Fibroblast of skin of right biceps (primary cell): ENCODE measurements around the gene SIAE.
A peak's percentile ranks its signal among the peaks of the same experiment; 100 is the strongest.

Experiments used
- DNase-seq: peaks from one replicate; pipeline ENCODE4 v3.0.0-alpha.2; 2013

The SIAE gene

DNA sequence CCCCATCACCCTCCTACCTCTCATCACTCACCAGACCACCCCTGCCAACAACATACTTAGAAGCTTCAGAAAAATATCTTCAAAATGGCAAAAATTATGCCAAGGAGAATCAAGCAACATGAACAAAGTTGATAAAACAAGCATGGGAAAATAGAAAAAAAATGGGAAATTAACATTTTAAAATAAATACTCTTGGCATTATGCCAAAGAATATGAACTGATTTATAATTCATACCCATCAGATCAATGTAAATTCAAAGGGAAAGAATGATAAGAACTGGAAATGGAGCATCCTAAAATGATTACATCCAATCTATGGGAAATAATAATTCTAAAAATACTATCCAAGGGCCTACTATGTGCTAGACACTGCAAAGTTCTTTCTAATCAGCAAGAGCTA is 12.0 kb downstream of the SIAE start:
- DNase-seq = no peak

DNA sequence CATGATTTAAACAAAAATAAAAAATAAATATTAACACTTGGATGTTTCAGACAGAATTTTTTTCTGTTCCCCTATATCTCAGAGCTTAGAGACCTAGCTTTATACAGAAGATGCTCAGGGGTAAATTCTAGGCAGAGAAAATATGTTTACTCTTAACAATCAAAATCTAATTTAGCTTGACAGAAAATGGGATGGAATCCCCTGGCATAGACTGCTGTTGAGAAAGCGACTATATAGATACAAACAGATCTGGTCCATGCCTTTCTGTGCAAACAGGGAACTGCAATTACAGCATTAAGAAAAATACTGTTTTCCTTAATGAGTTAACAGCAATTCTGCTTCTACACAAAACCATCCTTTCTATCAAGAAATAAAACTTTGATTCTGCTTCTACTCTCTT is 14.6 kb downstream of the SIAE start:
- DNase-seq = no peak

DNA sequence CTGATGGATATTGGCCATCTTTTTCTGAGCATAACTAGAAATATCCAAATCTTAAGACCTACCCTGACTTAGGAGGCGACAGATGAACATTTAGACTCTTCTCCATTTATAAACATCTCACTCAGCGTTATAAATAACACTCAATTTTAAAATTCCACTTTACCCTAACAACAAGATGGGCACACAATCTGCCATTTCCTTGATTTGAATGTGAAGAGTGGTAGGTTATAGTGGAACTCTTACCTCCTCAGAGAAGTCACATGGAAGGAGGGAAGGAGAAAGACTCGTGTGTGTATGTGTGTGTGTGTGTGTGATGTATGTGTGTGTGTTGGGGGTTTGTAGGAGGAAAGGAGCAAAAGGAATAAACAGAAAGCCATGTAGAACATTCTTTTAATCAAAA is 15.0 kb downstream of the SIAE start:
- DNase-seq = no peak

DNA sequence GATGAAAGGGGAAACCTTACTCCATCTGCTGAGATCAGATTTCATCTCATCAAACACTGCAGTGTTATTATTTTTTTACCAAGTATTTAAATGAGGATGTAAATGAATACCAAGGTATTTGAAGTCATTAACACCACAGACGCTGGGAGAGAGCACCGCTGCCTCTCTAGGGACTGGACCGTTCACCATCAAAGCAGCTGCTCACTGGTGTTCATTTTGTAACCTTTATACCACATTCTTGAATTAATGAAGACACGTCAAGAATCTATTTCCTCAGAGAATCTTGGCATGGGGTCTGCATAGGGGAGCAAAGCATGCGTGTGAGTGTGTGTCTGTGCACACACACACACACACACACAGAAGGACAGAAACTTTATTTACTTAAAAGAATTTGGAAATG is 15.6 kb downstream of the SIAE start:
- DNase-seq = peak; percentile 48

DNA sequence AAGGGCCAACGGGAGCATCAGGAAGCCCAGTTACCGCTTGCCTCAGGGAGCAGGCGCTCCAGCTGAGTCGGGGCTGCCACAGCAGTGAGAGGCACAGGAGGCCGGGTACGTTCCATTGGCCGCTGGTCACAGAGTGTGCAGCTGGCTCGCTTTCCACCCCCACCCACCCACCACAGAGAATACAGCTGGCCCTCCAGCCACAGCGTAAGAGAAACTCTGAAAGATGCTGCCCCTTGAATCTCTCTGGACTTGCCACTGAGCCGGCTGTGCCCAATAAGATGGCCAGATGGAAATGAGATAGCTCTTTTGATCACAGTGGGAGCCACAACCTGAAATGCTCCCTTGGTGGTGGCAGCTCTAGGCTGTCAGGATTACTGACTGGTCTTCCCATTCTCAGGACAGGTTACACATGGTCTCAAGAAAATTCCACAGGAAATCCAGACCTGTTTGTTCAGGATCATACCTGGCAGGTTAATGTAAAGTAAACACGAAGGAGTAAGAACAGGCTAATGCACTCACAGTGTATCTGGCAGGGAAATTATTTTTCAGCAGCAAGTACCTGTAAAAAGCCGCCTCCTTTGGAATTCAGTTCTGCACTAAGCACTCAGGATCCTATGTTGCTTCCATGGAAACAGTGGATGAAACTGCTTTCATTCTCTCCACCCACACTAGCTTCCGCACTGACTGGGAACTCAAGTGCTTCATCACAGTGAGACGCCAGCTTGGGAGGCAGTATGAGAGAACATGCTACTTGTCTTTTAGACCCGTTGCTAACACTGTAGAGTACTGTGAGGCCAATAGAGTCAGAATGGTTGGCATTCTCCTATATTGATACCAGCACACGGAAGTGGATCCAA is 16.5 kb downstream of the SIAE start:
- peak; percentile 30 for DNase-seq

DNA sequence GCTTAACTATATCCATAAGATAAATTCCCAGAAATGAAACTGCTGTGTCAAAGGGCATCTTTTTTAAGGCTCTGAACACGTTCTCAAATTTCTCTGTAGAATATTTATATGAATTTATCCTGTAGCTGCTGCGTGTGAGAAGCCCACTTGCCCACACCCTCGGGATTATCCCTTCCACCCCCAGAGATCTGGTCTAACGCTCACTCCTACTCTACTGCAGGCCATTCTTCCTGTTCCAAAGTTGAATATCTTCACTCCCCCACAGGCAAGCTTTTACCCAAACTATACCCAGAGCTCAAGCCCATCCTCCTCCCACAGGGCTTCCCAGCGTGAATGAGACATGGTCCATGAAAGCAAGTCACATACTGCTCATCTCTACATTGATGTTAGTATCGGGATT is 24.9 kb downstream of the SIAE start:
- DNase-seq = no peak

DNA sequence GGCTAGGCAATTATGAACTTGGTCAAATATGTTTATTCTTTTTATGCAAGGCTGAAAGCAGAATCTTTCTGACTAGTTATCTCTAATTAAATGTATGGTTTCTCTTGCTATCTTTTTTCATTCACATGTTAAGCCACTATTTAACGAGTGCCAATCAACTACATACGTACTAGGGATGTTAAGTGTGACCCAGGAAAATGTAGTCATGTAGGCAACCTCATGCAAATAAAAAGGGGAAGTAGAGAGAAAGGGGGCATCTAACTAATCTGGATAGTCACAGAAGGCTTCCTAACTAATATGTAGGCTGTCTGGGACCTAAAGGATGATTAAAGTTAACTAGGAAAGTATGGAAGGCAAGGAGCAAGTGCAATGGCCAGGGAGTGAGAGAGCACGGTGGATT is 27.4 kb downstream of the SIAE start:
- no peak for DNase-seq

DNA sequence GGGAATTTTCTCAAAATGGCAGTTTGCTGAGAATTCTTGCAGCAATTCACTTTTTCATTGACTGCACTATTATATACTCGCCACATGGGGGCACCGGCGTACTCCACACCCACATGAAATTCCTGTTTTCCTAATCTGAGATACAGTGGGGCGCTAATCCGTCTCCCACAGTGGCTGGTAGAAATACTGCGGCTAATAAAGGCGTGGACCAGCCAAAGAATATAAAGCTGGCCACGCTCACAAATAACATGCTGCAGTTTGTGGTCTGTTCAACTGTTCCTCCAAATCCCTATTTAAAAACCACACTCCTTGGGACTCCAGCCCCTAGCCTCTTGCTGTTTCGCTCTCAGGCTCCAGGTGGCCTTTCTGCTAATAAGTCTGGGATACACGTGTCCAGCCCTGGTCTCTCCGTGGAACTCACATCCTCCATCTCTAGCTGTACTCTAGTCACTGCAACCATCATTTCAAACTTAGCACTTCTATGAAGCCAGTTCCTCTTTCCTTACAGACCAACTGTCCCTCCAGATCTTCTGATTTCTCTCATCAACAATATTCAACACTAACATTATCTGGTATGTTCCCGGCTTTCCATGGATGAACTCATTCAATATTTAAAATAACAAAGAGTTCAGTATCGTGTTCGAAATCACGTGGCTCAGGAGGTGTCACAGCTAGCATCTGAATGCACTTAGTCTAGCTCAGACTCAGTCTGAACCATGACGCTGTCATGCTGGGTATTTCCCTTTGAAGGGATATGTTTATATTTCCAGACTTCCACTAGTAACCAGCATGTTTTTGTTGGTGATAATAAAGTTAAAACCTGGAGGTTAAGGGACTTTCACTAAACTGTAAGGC is 28.9 kb downstream of the SIAE start:
- DNase-seq = peak; percentile 75

DNA sequence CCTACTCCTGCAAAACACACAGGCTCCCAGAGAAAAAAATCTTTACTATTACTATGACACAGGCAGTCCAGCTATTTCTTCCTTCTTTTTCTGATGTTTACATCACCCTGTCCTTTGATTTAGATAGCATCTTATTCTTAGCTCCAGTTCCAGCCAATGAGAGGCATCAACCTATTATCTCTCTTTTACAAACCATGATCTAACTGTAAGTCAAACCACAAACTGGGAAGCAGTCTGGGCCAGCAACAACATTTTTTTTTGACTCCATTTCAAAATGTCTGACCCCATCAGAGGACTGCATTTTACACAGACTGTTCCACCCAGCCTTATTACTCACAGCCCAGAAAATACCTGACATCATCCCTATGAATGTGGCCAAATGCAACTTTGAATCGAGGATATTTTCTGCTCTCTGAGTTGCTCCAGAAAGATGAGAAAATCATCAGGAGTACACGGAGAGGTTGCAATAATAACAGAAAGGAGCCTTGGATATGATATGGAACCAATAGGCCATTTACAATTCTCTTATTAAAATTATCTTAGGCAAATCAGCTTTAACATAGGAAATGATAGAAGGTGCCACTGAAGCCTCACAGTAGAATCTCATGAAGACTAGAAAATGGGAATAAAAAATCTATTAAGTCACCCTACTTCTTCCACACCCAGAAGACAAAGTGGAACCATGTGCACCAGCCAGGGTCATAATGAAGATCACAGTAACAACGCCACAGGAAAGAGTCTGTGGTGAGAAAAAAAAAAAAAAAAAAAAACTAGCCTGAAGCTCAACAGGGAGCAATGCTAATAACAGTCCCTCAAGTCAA is 29.7 kb downstream of the SIAE start:
- peak; percentile 90 for DNase-seq

DNA sequence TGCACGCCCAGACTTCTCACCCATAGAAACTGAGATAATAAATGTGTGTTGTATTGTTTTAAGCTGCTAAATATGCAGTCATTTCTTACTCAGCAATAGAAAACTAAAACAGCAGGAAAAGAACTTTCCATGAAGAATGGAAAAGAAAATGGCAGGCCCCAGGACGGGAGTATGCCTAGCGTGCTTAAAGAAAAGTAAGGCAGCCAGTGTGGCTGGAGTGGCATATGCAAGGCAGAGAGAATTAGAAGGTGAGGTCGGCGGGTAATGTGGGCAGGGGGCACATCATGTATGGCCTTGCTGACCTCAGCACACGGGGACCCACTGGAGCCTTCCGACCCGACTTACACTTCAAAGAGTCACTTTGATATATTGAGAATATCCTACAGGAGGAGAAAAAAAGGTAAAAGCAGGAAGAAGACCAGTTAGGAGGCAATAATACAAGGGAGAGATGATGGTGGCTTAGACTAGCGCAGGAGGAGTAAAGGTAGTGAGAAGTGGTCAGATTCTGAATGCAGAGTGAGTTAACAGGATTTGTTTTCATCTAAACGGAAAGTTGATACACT is 30.4 kb downstream of the SIAE start:
- DNase-seq = no peak

DNA sequence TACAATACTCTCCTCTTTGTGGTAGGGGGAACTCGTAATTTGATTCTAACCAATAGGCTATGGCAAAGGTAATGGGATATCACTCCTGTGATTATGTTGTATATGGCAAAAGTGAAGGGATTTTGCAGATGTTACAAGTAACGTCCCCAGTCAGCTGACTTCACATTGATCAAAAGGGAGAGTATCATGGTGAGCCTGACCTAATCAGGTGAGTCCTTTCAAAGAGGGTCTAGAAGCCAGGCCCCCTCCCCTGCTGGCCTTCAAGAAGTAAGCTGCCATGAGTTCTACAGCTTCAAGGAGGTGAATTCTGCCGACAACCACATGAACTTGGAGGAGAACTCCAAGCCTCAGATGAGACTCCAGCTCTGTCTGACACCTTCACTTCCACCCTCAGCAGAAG is 30.9 kb downstream of the SIAE start:
- no peak for DNase-seq

DNA sequence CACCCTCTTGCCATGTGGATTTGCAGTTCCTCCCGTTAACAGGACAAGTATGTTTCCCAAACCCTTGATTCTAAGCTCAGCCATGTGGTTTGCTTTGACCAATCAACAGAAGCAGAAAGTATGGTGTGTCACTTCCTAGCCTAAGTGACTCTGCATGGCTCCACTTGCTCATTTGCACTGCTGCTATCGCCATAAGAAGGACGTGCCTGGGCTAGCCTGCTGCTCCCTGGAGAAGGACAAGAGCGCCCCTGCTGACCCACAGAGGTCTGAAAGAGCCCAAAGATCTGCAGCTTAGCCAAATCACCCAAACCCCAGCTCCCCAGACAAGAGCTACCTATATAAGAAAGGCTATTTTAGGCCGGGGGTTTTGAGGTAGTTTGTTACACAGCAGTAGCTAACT is 32.9 kb downstream of the SIAE start:
- no peak for DNase-seq

DNA sequence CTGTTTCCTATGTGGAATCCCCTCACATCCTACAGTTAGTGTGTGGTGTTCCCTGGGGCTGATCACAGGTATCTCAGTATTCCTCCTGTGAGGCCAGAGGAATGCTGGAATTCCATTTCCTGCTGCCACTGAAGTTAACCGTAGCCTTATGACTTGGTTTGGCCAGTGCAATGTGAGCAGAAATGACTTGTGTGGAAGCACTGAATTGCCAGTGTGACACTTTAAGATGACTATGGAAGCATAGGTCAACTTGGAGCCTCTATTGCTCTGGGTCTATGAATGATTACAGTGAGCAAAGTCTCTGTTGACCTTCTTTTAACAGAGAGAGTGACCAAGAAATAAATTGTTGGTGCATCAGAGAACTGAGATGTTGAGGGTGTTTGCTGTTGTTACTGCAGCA is 34.4 kb downstream of the SIAE start:
- DNase-seq = no peak

DNA sequence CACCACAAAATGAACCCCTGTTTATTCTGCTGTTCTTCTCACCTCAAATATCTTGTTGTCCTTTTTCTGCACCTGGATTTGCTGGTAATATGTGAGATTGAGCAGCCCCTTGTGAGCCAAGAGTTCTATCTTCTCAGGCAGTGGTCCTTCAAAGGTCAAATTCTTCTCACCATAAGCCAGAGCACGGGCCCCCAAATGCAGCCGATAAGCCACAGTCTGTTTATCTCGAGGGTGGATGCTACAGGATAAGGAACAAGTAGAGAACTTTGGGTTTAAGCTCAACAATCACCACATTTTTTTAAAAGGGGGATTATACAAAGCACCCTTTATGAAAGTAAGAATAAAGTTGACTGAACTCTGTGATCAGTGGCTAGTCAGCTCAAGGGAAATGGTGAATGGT is 35.0 kb downstream of the SIAE start:
- DNase-seq = no peak

DNA sequence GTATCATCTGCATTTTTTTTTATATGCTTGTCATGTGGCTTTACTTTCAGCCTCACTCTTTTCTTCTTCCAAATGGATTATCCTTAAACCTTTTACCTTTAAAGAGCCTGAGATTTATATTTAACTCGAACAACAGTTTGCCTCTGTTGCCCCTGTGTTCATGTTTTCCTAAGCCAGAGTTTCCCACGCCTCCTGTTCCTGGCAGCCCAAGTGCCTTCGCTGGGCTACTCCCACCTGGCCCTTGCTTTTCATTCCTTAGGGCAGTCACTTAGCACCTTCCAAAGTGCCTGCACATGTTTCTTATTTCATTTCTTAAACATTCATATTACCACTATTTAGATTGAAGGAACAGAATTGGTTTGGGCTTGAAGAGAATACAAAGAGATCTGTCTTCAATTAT is 37.6 kb downstream of the SIAE start:
- no peak for DNase-seq

DNA sequence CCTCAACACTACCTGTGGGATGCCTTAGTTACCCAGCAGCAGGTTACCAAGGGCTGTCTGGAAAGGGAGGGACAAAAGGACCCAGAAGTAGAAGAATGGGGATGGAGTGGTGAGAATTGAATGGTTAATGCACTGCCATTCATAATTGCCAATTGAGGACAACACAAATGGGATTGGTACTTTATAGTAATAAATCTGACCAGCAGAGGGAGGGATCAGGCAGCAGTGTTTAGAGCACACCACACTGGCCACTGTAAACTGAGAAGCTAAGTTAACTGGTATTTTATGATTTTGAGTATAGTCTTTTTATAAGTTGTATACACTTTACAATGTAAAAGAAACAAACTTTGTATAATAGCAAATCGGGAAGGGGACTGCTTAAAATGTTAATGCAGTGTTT is 40.2 kb downstream of the SIAE start:
- DNase-seq = no peak

DNA sequence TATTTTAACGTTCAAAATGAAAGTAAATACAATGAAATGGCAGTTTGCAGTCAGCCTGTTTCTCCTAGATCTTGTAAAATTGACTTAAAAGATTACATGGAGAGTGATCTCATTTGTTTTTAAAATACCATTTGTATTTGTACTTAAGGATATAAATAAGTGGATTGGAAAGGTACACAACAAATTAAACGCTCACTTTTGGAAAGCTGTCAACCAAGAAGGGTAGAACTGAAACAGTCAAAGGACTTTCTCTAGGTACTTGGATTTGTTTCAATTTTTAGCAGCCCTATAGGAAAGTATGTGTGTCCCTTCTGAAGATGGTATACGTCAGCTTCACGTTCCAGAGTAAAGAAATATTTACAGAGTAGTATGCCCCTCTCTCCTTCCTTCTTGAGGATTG is 43.6 kb downstream of the SIAE start:
- DNase-seq = no peak

DNA sequence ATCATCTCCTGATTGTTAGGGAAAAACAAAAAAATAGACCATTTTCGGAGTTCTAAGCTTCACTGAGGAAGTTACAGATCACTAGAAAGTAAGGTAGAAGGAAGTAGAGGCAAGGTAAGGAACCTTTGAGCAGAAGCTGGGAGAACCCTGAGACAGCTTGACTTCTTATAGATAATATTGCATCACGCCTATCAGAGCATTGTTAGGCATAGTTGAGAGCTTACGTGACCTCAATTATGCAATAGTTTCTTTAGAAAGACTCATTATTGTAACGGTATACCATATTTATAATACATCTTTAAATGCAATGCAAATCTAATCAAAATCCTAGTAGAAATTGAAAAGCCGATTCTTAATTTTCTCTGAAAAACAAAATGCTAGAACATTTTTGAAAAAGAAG is 46.0 kb downstream of the SIAE start:
- DNase-seq = no peak

DNA sequence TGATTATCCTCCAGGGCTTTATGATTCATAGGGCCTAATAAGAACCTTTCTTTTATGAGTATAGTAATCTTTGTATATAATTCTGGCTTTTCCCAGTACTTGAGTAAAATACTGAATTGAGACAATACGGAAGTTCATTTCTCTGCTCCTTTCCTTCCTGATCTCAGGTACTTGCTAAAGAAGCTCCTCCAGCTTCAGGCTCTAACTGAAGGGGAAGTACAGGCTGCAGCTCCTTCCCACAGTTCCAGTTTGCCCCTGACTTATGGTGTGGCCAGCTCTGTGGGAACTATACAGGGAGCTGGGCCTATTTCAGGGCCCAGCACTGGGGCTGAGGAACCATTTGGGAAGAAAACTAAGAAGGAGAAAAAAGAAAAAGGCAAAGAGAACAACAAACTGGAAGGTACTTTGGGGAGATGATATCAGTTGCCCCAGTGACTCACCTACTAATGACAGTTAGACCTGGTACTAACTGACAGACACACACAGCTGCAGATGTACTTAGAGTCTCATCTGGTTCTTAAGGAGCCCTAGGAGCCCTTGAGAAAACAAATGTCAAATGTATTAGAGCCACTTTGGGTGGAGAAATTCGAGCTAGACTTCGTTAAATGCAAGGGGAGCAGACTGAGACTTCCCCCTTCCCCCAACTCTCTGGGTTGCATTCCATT is 47.9 kb downstream of the SIAE start:
- DNase-seq = no peak

DNA sequence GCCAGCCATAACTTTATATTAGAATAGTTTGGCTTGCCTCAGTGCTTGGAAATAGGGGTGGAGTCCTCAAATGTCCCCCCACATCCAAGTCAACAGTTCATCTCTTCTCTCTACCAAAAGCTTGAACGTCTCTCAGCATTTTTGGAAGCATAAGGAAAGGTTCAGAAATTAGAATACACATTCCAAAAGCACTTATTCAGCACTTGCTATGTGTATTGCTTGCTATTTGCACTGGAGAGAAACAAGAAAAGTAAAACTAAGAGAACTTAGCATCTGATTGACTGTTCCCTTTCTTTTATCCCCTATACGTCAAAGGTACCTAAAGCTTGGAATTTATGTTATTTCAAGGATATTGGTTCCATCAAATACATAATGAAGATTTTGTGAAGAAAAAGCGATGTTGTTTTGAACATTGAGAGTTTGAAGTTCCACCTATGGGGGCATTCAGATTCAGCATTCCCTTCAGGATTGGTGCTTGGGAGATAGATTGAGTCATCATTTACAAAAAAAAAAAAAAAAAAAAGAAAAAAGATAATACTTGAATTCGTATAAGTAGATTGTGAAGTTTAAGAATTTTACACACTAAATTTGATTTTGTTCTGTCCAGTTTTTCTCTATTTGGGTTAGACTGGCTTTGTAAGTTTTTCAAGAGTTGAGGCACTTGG is 49.5 kb downstream of the SIAE start:
- DNase-seq = no peak

DNA sequence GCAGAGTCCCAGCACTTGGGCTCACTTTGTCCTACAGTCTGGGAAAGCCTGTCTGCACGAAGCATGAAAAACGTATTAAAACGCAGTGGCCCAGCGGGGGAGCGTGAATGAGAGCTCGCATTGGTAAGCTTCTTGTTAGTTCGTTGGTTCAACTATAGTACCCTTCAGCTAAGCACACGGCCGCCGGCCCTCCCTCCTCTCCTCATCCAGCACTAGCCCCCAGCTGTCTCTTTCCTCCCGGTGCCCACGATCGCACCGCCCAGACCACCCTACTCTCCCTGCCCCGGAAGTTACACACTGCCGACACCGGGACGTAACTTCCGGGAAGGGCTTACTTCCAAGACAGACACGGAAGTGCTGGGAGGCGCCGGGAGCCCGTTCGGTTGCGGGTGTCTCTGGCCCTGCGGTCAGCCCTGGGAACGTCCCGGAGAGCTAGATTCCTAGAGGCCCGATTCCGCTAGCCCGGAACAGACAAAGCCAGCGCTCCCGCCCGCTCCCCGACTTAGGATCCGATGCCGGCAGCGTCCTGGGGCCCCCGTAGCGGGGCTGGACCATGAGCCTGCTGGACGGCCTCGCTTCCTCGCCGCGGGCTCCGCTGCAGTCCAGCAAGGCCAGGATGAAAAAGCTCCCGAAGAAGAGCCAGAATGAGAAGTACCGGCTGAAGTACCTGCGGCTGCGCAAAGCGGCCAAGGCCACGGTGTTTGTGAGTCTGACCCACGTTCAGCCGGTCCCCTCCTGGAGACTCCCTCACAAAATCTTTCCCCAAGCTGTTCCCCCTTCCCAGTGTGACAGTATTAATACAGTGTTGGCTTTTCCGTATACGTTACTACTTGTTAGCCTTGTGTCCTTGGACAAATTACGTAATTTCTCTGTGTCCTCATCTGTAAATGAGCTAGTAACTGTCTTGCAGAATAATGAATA is 50.7 kb downstream of the SIAE start, which contains the start of gene TBRG1:
Gene TBRG1, plus strand, starts transcription at position 334 of the 921 bp plus-strand sequence. Its CDS starts 220 bp downstream, at position 554.
- peak; percentile 92 for DNase-seq
